HCT116 (cell line): ENCODE data around the gene KPNA4. TPM values are rescaled to one million over a fixed set of nuclear protein-coding genes. Genes with fewer than 3 reads are reported as not detected.

Source experiments
- ATAC-seq: fragments of 200-7000 bp; cut with Tn5 transposase; 2 replicates; pipeline ENCODE4 v1.9.1; 2020; ENCODE audit warnings: mild to moderate bottlenecking, moderate library complexity
- BruUV-seq: library from RNA; stranded (reverse); fragments of 400-500 nt; replicated peaks from 2 replicates; lab custom pipeline; 2021; lab: Mats Ljungman, UMichigan
- CTCF ChIA-PET: fragments of 300-600 bp; sonication (Branson Sonifier 250); formaldehyde crosslinking; loops from one replicate; lab custom pipeline; 2021; ENCODE audit warnings: antibody characterized with exemption; lab: Charles Lee
- POLR2A ChIA-PET: fragments of 300-600, 350-600 bp; sonication (Branson Sonifier 250); formaldehyde crosslinking; loops from one replicate; lab custom pipeline; 2021; ENCODE audit warnings: antibody characterized with exemption; lab: Charles Lee
- RAD21 ChIA-PET, 2 experiments: fragments of 300-600 bp; sonication (Branson Sonifier 250); formaldehyde crosslinking; loops; one replicate each; lab custom pipeline; 2023; ENCODE audit warnings: low total read pairs in 2 of 2; ENCODE audit not compliant: uncharacterized antibody in 2 of 2, unreplicated experiment in 2 of 2, low non-redundant PET in 1 of 2; lab: Charles Lee
- DNase-seq: peaks from one replicate; pipeline ENCODE4 v3.0.0-alpha.2; 2010; ENCODE audit warnings: low read depth, low spot score
- H2AFZ ChIP-seq: fragments of 200-600 bp; shearing (Covaris generic), sonication (generic); 2 replicates; pipeline ENCODE4 v1.6.1; 2017; ENCODE audit warnings: low read depth, mixed run types, mixed read lengths, antibody characterized with exemption, low read length; ENCODE audit not compliant: poor library complexity, severe bottlenecking
- H3K27ac ChIP-seq: 2 replicates; pipeline ENCODE4 v1.5.1; 2012; ENCODE audit warnings: low read depth, low read length
- H3K27me3 ChIP-seq: fragments of 200-600 bp; sonication (generic); 2 replicates; pipeline ENCODE4 v1.6.1; 2016; ENCODE audit warnings: mixed run types, low read length, mixed read lengths; ENCODE audit not compliant: insufficient read depth
- H3K36me3 ChIP-seq, 2 experiments: fragments of 200-500 bp in 1 of 2; fragments of 200-600 bp in 1 of 2; sonication (Bioruptor generic) in 1 of 2; sonication (generic) in 1 of 2; 2 replicates each; pipeline versions ENCODE4 v1.5.1 to v1.6.1; 2014 to 2016; ENCODE audit warnings: low read length in 2 of 2, inconsistent platforms in 1 of 2, mixed read lengths in 1 of 2, mixed run types in 1 of 2; ENCODE audit not compliant: insufficient read depth in 2 of 2, control insufficient read depth in 1 of 2
- H3K4me1 ChIP-seq, 2 experiments: fragments of 200-600 bp in 1 of 2; sonication (generic) in 1 of 2; 2 replicates each; pipeline versions ENCODE4 v1.5.1 to v1.6.1; 2012 to 2017; ENCODE audit warnings: low read length in 2 of 2, inconsistent platforms in 1 of 2, mild to moderate bottlenecking in 1 of 2, mixed read lengths in 1 of 2, mixed run types in 1 of 2, moderate library complexity in 1 of 2; ENCODE audit not compliant: insufficient read depth in 2 of 2, control insufficient read depth in 1 of 2
- H3K4me2 ChIP-seq: fragments of 200-600 bp; sonication (generic); 2 replicates; pipeline ENCODE4 v1.6.1; 2017; ENCODE audit warnings: mixed run types, low read length, mixed read lengths
- H3K4me3 ChIP-seq, 2 experiments: fragments of 200-600 bp in 1 of 2; sonication (generic) in 1 of 2; replicated peaks in 1 of 2; 2 replicates each; pipeline ENCODE4 v1.5.1; 2011 to 2016; ENCODE audit warnings: low read length in 2 of 2, control low read depth in 1 of 2, low read depth in 1 of 2, mild to moderate bottlenecking in 1 of 2, mixed read lengths in 1 of 2, mixed run types in 1 of 2
- H3K79me2 ChIP-seq: fragments of 200-600 bp; sonication (generic); 2 replicates; pipeline ENCODE4 v1.6.1; 2017; ENCODE audit warnings: mild to moderate bottlenecking, mixed run types, low read length, moderate library complexity, mixed read lengths; ENCODE audit not compliant: insufficient read depth
- H3K9ac ChIP-seq: fragments of 200-600 bp; sonication (generic); 2 replicates; pipeline ENCODE4 v1.6.1; 2016; ENCODE audit warnings: low read length, mixed read lengths
- H3K9me2 ChIP-seq: fragments of 200-600 bp; sonication (generic), shearing (Covaris generic); 2 replicates; pipeline ENCODE4 v1.6.1; 2017; ENCODE audit warnings: mixed run types, mild to moderate bottlenecking, moderate library complexity; ENCODE audit not compliant: insufficient read depth
- H3K9me3 ChIP-seq, 2 experiments: fragments of 200-500 bp in 1 of 2; fragments of 200-600 bp in 1 of 2; sonication (Bioruptor generic) in 1 of 2; sonication (generic) in 1 of 2; 2 replicates each; pipeline ENCODE4 v1.6.1; 2014 to 2017; ENCODE audit warnings: low read length in 2 of 2, mixed read lengths in 2 of 2, inconsistent platforms in 1 of 2, low read depth in 1 of 2, mild to moderate bottlenecking in 1 of 2, mixed run types in 1 of 2, moderate library complexity in 1 of 2; ENCODE audit not compliant: control insufficient read depth in 1 of 2, insufficient read depth in 1 of 2
- H4K20me1 ChIP-seq: fragments of 200-600 bp; sonication (generic), shearing (Covaris generic); 2 replicates; pipeline ENCODE4 v1.6.1; 2017; ENCODE audit warnings: mixed run types, mild to moderate bottlenecking, moderate library complexity; ENCODE audit not compliant: insufficient read depth
- CBX3 ChIP-seq: IDR thresholded peaks from 2 replicates; pipeline ENCODE4 v1.6.1; 2012; ENCODE audit warnings: low read depth
- ELF1 ChIP-seq: IDR thresholded peaks from 2 replicates; pipeline ENCODE4 v1.6.1; 2012; ENCODE audit warnings: low read depth, borderline replicate concordance
- EZH2 ChIP-seq: fragments of 200-600 bp; sonication (generic); IDR thresholded peaks from 2 replicates; pipeline ENCODE4 v1.6.1; 2017; ENCODE audit warnings: antibody characterized with exemption, mixed run types
- EZH2phosphoT487 ChIP-seq: fragments of 200-600 bp; IDR thresholded peaks from 2 replicates; pipeline ENCODE4 v1.6.1; 2018; ENCODE audit warnings: antibody characterized with exemption, borderline replicate concordance
- FOSL1 ChIP-seq: IDR thresholded peaks from 2 replicates; pipeline ENCODE4 v1.6.1; 2012; ENCODE audit warnings: low read depth
- JUND ChIP-seq: IDR thresholded peaks from 2 replicates; pipeline ENCODE4 v1.6.1; 2012
- POLR2AphosphoS5 ChIP-seq: IDR thresholded peaks from 2 replicates; pipeline ENCODE4 v1.6.1; 2011; ENCODE audit warnings: mild to moderate bottlenecking, low read depth, low read length, moderate library complexity
- SRF ChIP-seq: IDR thresholded peaks from 2 replicates; pipeline ENCODE4 v1.6.1; 2012; ENCODE audit warnings: low read depth
- TCF7L2 ChIP-seq: IDR thresholded peaks from 2 replicates; pipeline ENCODE4 v1.7.0; 2011; ENCODE audit warnings: borderline replicate concordance, inconsistent platforms; ENCODE audit not compliant: insufficient read depth, insufficient read length; ENCODE audit errors: extremely low read depth
- ZFX ChIP-seq: fragments of 450-650 bp; IDR thresholded peaks from 2 replicates; pipeline ENCODE4 v1.6.1; 2017
- intact Hi-C: fragments of 100-400 bp; cut with micrococcal nuclease; formaldehyde crosslinking; loops from 2 replicates; pipeline ENCODE4 v1.10.0; 2022
- total RNA-seq: library from RNA; stranded (reverse); gene quantifications from one replicate; pipeline ENCODE4 v1.2.1, GENCODE V29; 2021; ENCODE audit not compliant: unreplicated experiment

KPNA4 gene
- total RNA-seq, 1 experiment from 2014 or later = 43.1 TPM

DNA sequence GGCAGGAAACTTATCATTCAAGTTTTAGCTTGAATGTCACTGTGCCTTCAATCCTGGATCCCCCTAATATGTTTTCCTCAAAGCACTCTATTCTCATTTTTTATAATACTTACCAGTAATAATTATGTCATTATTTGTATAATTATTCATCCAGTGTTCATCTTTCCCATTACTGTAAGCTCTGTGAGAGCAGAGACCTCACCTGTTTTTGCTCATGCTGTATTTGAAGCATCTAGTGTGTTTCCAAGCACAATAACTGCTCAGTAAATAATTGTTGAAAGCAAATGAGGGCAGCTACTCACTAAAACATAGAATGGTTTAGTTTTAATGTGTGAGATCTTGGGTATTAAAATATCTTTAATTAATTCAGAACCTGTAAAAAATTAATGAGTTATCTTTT lies 36.9 kb upstream of the KPNA4 start:
- intact Hi-C loops = no loop called here

DNA sequence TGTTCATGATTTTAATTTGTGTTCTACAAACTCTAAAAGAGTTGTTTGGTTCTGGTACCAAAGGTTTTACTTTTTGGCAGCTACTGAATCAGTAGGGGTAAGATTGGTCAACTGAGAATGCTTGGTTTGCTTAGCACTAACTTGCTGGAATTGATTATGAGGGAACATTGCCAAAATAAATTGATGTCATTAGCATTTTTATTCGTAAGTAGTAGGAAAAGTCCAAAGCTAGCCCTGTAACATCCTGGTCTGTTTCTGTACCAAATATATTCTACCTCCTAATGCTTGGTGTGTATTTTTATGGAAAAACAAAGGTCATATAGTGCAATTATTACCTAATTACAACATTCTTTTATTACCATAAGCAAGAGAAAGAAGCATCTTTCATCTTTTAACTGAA lies 35.9 kb upstream of the KPNA4 start:
- no peaks in the 10 kb centered on the region for H4K20me1 ChIP-seq
- no peak overlapping the region for H3K4me2 ChIP-seq
- 0 out of 2 replicates have a peak, but pooled peaks cover 3% of the 10 kb centered on the region for H3K9me2 ChIP-seq
- H3K27ac ChIP-seq = no peak overlapping the region
- no peak overlapping the region for H2AFZ ChIP-seq
- no peaks in the 10 kb centered on the region for H3K9me3 ChIP-seq
- RAD21 ChIA-PET = no interaction called here
- no peaks in the 10 kb centered on the region for H3K4me1 ChIP-seq
- H3K9ac ChIP-seq = no peak overlapping the region
- POLR2A ChIA-PET = no interaction called here
- TF ChIP-seq ELF1 = no peak
- TF ChIP-seq EZH2 = no peak
- BruUV-seq = no TSS peak
- no peak overlapping the region for H3K4me3 ChIP-seq
- H3K36me3 ChIP-seq = no peaks in the 10 kb centered on the region
- no peaks in the 10 kb centered on the region for H3K79me2 ChIP-seq
- CTCF ChIA-PET = no interaction called here
- no peak for ATAC-seq
- no peaks in the 10 kb centered on the region for H3K27me3 ChIP-seq
- intact Hi-C loops = no loop called here
- no peak for DNase-seq

More for the DNA sequence above, 36.9 kb upstream of the KPNA4 start:
- H2AFZ ChIP-seq = no peak overlapping the region
- H3K9me3 ChIP-seq = no peaks in the 10 kb centered on the region
- 0 out of 2 replicates have a peak, but pooled peaks cover 3% of the 10 kb centered on the region for H3K9me2 ChIP-seq
- no peaks in the 10 kb centered on the region for H3K4me1 ChIP-seq
- H3K27me3 ChIP-seq = no peaks in the 10 kb centered on the region
- ChIA-PET CTCF (no interaction called here), RAD21 (no interaction called here), POLR2A (interaction anchor here (0.6 kb wide), 1 partner anchor 75 kb away, joined by 3 read pairs; the partner anchor contains the start of gene ARL14)
- TF ChIP-seq FOSL1 = no peak
- no peak for TF ChIP-seq JUND
- TF ChIP-seq SRF = no peak
- no peak for TF ChIP-seq TCF7L2
- no peak for TF ChIP-seq POLR2AphosphoS5
- TF ChIP-seq CBX3 = no peak
- no peak for TF ChIP-seq EZH2phosphoT487
- no peak for TF ChIP-seq ZFX
- no peaks in the 10 kb centered on the region for H4K20me1 ChIP-seq
- H3K27ac ChIP-seq = no peak overlapping the region
- BruUV-seq = no TSS peak
- H3K36me3 ChIP-seq = no peaks in the 10 kb centered on the region
- no peak overlapping the region for H3K4me2 ChIP-seq
- H3K9ac ChIP-seq = no peak overlapping the region
- H3K4me3 ChIP-seq = no peak overlapping the region
- ATAC-seq (no peak), DNase-seq (no peak)
- H3K79me2 ChIP-seq = no peaks in the 10 kb centered on the region
